Measurements from ENCODE around the gene ZFYVE9. TPM values are rescaled to one million over a fixed set of nuclear protein-coding genes. Genes with fewer than 3 reads are reported as not detected.

ZFYVE9 gene
- total and polyA plus RNA-seq, 9 of the 15 experiments (the other 6 are each of a cell fraction or from before 2014, with no cell fraction given) = 0.52 to 14.4 (median 8.9) TPM

GRCh38 chr1:52360595-52360968 is 218.7 kb downstream of the ZFYVE9 start:
- TF ChIP-seq POLR2G (IDR thresholded peaks at IDR 0.05; ENCODE audit: low read depth, low read length) (0 out of 2 replicates have a peak, but pooled peaks have one; percentile 30), CHCHD3 (CRISPR knock-in tag; IDR thresholded peaks at IDR 0.05) (no peak)
- Histone ChIP-seq H3K36me3 (ENCODE audit: control insufficient read depth, insufficient read depth, low read length) (peaks cover 88% of the 10 kb centered on the region), H3K9me1 (ENCODE audit: control insufficient read depth, insufficient read depth, low read length) (peaks cover 5% of the 10 kb centered on the region), H3K4me3 (no peak overlapping the region), H3K27ac (ENCODE audit: extremely low read depth, low read depth, low read length) (no peak overlapping the region), H3K79me2 (ENCODE audit: control insufficient read depth, insufficient read depth, low read length) (peaks cover 18% of the 10 kb centered on the region), H3K4me2 (ENCODE audit: insufficient read depth, low read length) (no peak overlapping the region), H3K4me1 (replicated peaks in 1 of 2; ENCODE audit: control insufficient read depth in 2 of 2, insufficient read depth in 2 of 2, low read length in 2 of 2) (peaks cover 11 to 13% of the 10 kb centered on the region in 2 experiments; a peak in 4 of 5 replicates), H3K9me3 (replicated peaks; ENCODE audit: control insufficient read depth, insufficient read depth, low read depth, low read length) (no peaks in the 10 kb centered on the region), H3K9ac (ENCODE audit: insufficient read depth in 1 of 2, low read depth in 2 of 2, low read length in 2 of 2) (no peak overlapping the region), H4K20me1 (replicated peaks; ENCODE audit: control insufficient read depth, insufficient read depth, low read length) (peaks cover 3% of the 10 kb centered on the region; the same call in 1 of the 2 replicates), H3K27me3 (ENCODE audit: control insufficient read depth in 2 of 2, insufficient read depth in 2 of 2, low read length in 2 of 2) (no peaks in the 10 kb centered on the region), H2AFZ (ENCODE audit: low read depth, low read length) (no peak overlapping the region)
- no peak for DNase-seq (ENCODE audit: extremely low read depth in 1 of 4, low spot score in 3 of 4)
- BruUV-seq (replicated peaks) = no TSS peak
- intact Hi-C loops (cut with micrococcal nuclease) (no loop called here), in situ Hi-C loops (cut with MboI) (no loop called here)
- ChIA-PET POLR2A (interaction anchor here (0.9 to 2.7 kb wide), 2 partner anchors 12 to 32 kb away, joined by 4 to 12 read pairs; no protein-coding TSS in a partner anchor), CTCF (ENCODE audit: low intra/inter-chr PET ratio) (no interaction called here)
- 94% methylated on average over 7 of the region's 7 CpGs for WGBS (ENCODE audit: insufficient coverage, low coverage, missing lambda C conversion rate)
- FAIRE-seq = no peak
- no peak for ATAC-seq

- Histone ChIP-seq H3K27ac (ENCODE audit: extremely low read depth, low read depth, low read length) (peak overlapping the region; percentile 93), H3K4me2 (ENCODE audit: insufficient read depth, low read length) (peak overlapping the region; percentile 91), H3K79me2 (ENCODE audit: control insufficient read depth, insufficient read depth, low read length) (peaks cover 22% of the 10 kb centered on the region), H3K9ac (ENCODE audit: insufficient read depth in 1 of 2, low read depth in 2 of 2, low read length in 2 of 2) (peak overlapping the region; percentile 69 to 95; a peak in 3 of 4 replicates), H3K4me1 (replicated peaks in 1 of 2; ENCODE audit: control insufficient read depth in 2 of 2, insufficient read depth in 2 of 2, low read length in 2 of 2) (peaks cover 21 to 37% of the 10 kb centered on the region in 2 experiments), H3K9me1 (ENCODE audit: control insufficient read depth, insufficient read depth, low read length) (peaks cover 5% of the 10 kb centered on the region), H4K20me1 (replicated peaks; ENCODE audit: control insufficient read depth, insufficient read depth, low read length) (no peaks in the 10 kb centered on the region; the same call in 1 of the 2 replicates), H3K36me3 (ENCODE audit: control insufficient read depth, insufficient read depth, low read length) (peaks cover 56% of the 10 kb centered on the region; the same call in 2 of the 3 replicates), H3K27me3 (ENCODE audit: control insufficient read depth in 2 of 2, insufficient read depth in 2 of 2, low read length in 2 of 2) (no peaks in the 10 kb centered on the region), H3K9me3 (replicated peaks; ENCODE audit: control insufficient read depth, insufficient read depth, low read depth, low read length) (no peaks in the 10 kb centered on the region), H3K4me3 (peak overlapping the region; percentile 77; the same call in 1 of the 2 replicates), H2AFZ (ENCODE audit: low read depth, low read length) (no peak overlapping the region)
- in situ Hi-C loops (cut with MboI) (no loop called here), intact Hi-C loops (cut with micrococcal nuclease) (loop anchor here (2.0 kb wide), 1 partner anchor 322 kb away; no protein-coding TSS in a partner anchor)
- peak in 2 of 3 experiments; percentile 22 to 53; a peak in 4 of 6 replicates for TF ChIP-seq CTCF (IDR thresholded peaks at IDR 0.05 in 2 of 3, conservative IDR thresholded peaks at IDR 0.05 in 1 of 3; ENCODE audit: insufficient read depth in 2 of 3, low read depth in 1 of 3, low read length in 3 of 3)
- no peak for TF ChIP-seq GATAD2B (IDR thresholded peaks at IDR 0.05; ENCODE audit: borderline replicate concordance)
- TF ChIP-seq KAT7 (CRISPR knock-in tag; IDR thresholded peaks at IDR 0.05; ENCODE audit: borderline replicate concordance) = 0 out of 2 replicates have a peak, but pooled peaks have one; percentile 8
- TF ChIP-seq HIVEP1 (CRISPR knock-in tag; IDR thresholded peaks at IDR 0.05) = no peak
- TF ChIP-seq KDM1A (IDR thresholded peaks at IDR 0.05) = no peak
- TF ChIP-seq EHMT2 (IDR thresholded peaks at IDR 0.05) = no peak
- no peak for FAIRE-seq
- ChIA-PET POLR2A (interaction anchor here (0.5 to 3.7 kb wide), 7 partner anchors 11 to 802 kb away, joined by 3 to 29 read pairs (median 11); partner anchors contain the start of genes ORC1 and PRPF38A), CTCF (ENCODE audit: low intra/inter-chr PET ratio) (no interaction called here)
- 63% methylated on average over 5 of the region's 5 CpGs for WGBS (ENCODE audit: insufficient coverage, low coverage, missing lambda C conversion rate)
- DNase-seq (ENCODE audit: extremely low read depth in 1 of 4, low spot score in 3 of 4) = peak in 1 of 4 experiments; percentile 33
- ATAC-seq = no peak
- BruUV-seq (replicated peaks) = TSS peak; percentile 42
Observed at GRCh38 chr1:52364235-52364839, 222.4 kb downstream of the ZFYVE9 start.

Measured in K562 (cell line).